H1 (cell line): ENCODE data around the gene OR5AU1. TPM values are rescaled to one million over a fixed set of nuclear protein-coding genes. Genes with fewer than 3 reads are reported as not detected.

Source experiments
- CTCF ChIA-PET: fragments of 300-600 bp; sonication (Branson Sonifier 250); formaldehyde crosslinking; loops from one replicate; lab custom pipeline; 2021; ENCODE audit not compliant: partially characterized antibody; lab: Charles Lee
- POLR2A ChIA-PET: fragments of 300-600 bp; sonication (Branson Sonifier 250); formaldehyde crosslinking; loops from one replicate; lab custom pipeline; 2021; ENCODE audit warnings: inconsistent platforms; ENCODE audit not compliant: partially characterized antibody; lab: Charles Lee
- DNase-seq, 2 experiments: peaks; one replicate each; pipeline versions ENCODE4 v3.0.0 to v3.0.0-alpha.2; 2010 to 2022; ENCODE audit warnings: low spot score in 2 of 2, low read depth in 1 of 2, mixed read lengths in 1 of 2
- FAIRE-seq: peaks from 2 replicates; lab custom pipeline; 2011; peaks lifted over from hg19 to GRCh38; lab: Jason Lieb, UNC
- H2AFZ ChIP-seq: 2 replicates; pipeline ENCODE4 v1.8.1; 2012; ENCODE audit warnings: low read length, inconsistent platforms
- H2AK5ac ChIP-seq: 2 replicates; pipeline ENCODE4 v1.6.1; 2013; ENCODE audit warnings: low read depth, low read length
- H2BK120ac ChIP-seq: replicated peaks from 2 replicates; pipeline ENCODE3; 2013; ENCODE audit warnings: low read depth, low read length, inconsistent platforms
- H2BK12ac ChIP-seq: 2 replicates; pipeline ENCODE4 v1.6.1; 2013; ENCODE audit warnings: low read depth, low read length
- H2BK15ac ChIP-seq: 2 replicates; pipeline ENCODE4 v1.6.1; 2013; ENCODE audit warnings: low read length
- H2BK20ac ChIP-seq: 2 replicates; pipeline ENCODE4 v1.6.1; 2013; ENCODE audit warnings: low read length
- H2BK5ac ChIP-seq: 2 replicates; pipeline ENCODE4 v1.6.1; 2013; ENCODE audit warnings: low read depth, low read length
- H3K14ac ChIP-seq: 2 replicates; pipeline ENCODE4 v1.6.1; 2013; ENCODE audit warnings: inconsistent platforms; ENCODE audit not compliant: insufficient read length
- H3K18ac ChIP-seq: 2 replicates; pipeline ENCODE4 v1.6.1; 2013; ENCODE audit warnings: low read length; ENCODE audit errors: extremely low read depth
- H3K23ac ChIP-seq: 2 replicates; pipeline ENCODE4 v1.6.1; 2013; ENCODE audit warnings: inconsistent platforms; ENCODE audit not compliant: insufficient read length
- H3K23me2 ChIP-seq: 2 replicates; pipeline ENCODE4 v1.6.1; 2013; ENCODE audit warnings: low read depth, low read length
- H3K27ac ChIP-seq: 2 replicates; pipeline ENCODE4 v1.6.1; 2011; ENCODE audit warnings: low read depth, low read length, inconsistent platforms
- H3K27me3 ChIP-seq, 4 experiments: replicated peaks in 1 of 4; 1 replicate in 1 of 4; 2 replicates in 3 of 4; pipeline versions ENCODE4 v1.6.1 to v1.8.1; 2011 to 2013; ENCODE audit warnings: low read length in 3 of 4, mild to moderate bottlenecking in 3 of 4, inconsistent platforms in 2 of 4, mixed read lengths in 2 of 4, moderate library complexity in 1 of 4; ENCODE audit not compliant: control insufficient read depth in 3 of 4, insufficient read depth in 3 of 4; ENCODE audit errors: extremely low read depth in 1 of 4
- H3K36me3 ChIP-seq, 4 experiments: 2 replicates each; pipeline versions ENCODE4 v1.6.1 to v1.8.1; 2011 to 2013; ENCODE audit warnings: mild to moderate bottlenecking in 4 of 4, low read length in 3 of 4, moderate library complexity in 2 of 4, control low read depth in 1 of 4, inconsistent platforms in 1 of 4; ENCODE audit not compliant: insufficient read depth in 4 of 4, control insufficient read depth in 2 of 4
- H3K4ac ChIP-seq: replicated peaks from 2 replicates; pipeline ENCODE3; 2013; ENCODE audit warnings: low read length, low read depth, mixed read lengths, inconsistent platforms; ENCODE audit not compliant: insufficient read length
- H3K4me1 ChIP-seq, 4 experiments: replicated peaks in 1 of 4; 1 replicate in 1 of 4; 2 replicates in 3 of 4; pipeline versions ENCODE4 v1.6.1 to v1.8.1; 2011 to 2013; ENCODE audit warnings: low read length in 3 of 4, inconsistent platforms in 2 of 4, mixed read lengths in 1 of 4; ENCODE audit not compliant: insufficient read depth in 4 of 4, control insufficient read depth in 3 of 4
- H3K4me2 ChIP-seq, 2 experiments: 2 replicates each; pipeline versions ENCODE4 v1.6.1 to v1.8.1; 2011 to 2013; ENCODE audit warnings: low read depth in 2 of 2, low read length in 2 of 2, control low read depth in 1 of 2, inconsistent platforms in 1 of 2, mild to moderate bottlenecking in 1 of 2; ENCODE audit not compliant: insufficient read depth in 1 of 2
- H3K4me3 ChIP-seq, 4 experiments: fragments of 200-600, 300-600 bp in 1 of 4; sonication (generic), shearing (Covaris generic), sonication (Bioruptor Twin) in 1 of 4; 2 replicates each; pipeline versions ENCODE4 v1.5.1 to v1.8.1; 2011 to 2016; ENCODE audit warnings: low read length in 4 of 4, low read depth in 3 of 4, control low read depth in 2 of 4, inconsistent platforms in 2 of 4, mild to moderate bottlenecking in 2 of 4, mixed read lengths in 1 of 4, moderate library complexity in 1 of 4; ENCODE audit not compliant: insufficient read depth in 2 of 4; ENCODE audit errors: extremely low read depth in 1 of 4
- H3K56ac ChIP-seq: replicated peaks from 2 replicates; pipeline ENCODE3; 2013; ENCODE audit warnings: low read depth, mild to moderate bottlenecking, mixed read lengths, low read length, inconsistent platforms; ENCODE audit not compliant: insufficient read length
- H3K79me1 ChIP-seq: 2 replicates; pipeline ENCODE4 v1.6.1; 2013; ENCODE audit warnings: low read depth, low read length, control low read depth
- H3K79me2 ChIP-seq, 2 experiments: 2 replicates each; pipeline versions ENCODE4 v1.6.1 to v1.8.1; 2012 to 2013; ENCODE audit warnings: low read length in 2 of 2, mild to moderate bottlenecking in 2 of 2, inconsistent platforms in 1 of 2; ENCODE audit not compliant: insufficient read depth in 2 of 2, control insufficient read depth in 1 of 2
- H3K9ac ChIP-seq, 4 experiments: replicated peaks in 1 of 4; 1 replicate in 1 of 4; 2 replicates in 3 of 4; pipeline versions ENCODE4 v1.6.1 to v1.8.1; 2011 to 2013; ENCODE audit warnings: low read depth in 3 of 4, low read length in 3 of 4, control low read depth in 2 of 4, mild to moderate bottlenecking in 2 of 4, moderate library complexity in 2 of 4, inconsistent platforms in 1 of 4; ENCODE audit errors: extremely low read depth in 1 of 4
- H3K9me3 ChIP-seq, 2 experiments: 2 replicates each; pipeline versions ENCODE4 v1.6.1 to v1.8.1; 2012 to 2013; ENCODE audit warnings: mild to moderate bottlenecking in 2 of 2, moderate library complexity in 2 of 2, control low read depth in 1 of 2, inconsistent platforms in 1 of 2, low read depth in 1 of 2, low read length in 1 of 2, mixed read lengths in 1 of 2; ENCODE audit not compliant: insufficient read depth in 2 of 2
- H4K20me1 ChIP-seq, 2 experiments: replicated peaks in 1 of 2; 2 replicates each; pipeline versions ENCODE3 to v1.8.1; 2011 to 2013; ENCODE audit warnings: inconsistent platforms in 2 of 2, low read length in 2 of 2, mild to moderate bottlenecking in 1 of 2; ENCODE audit not compliant: insufficient read depth in 2 of 2, control insufficient read depth in 1 of 2
- H4K5ac ChIP-seq: 2 replicates; pipeline ENCODE4 v1.6.1; 2013; ENCODE audit warnings: low read length, low read depth, mixed read lengths, inconsistent platforms; ENCODE audit not compliant: insufficient read length
- H4K8ac ChIP-seq: 2 replicates; pipeline ENCODE4 v1.8.0; 2013; ENCODE audit warnings: mild to moderate bottlenecking, moderate library complexity, low read length, inconsistent platforms; ENCODE audit not compliant: insufficient read depth; ENCODE audit errors: extremely low read depth
- H4K91ac ChIP-seq: replicated peaks from 2 replicates; pipeline ENCODE3; 2013; ENCODE audit warnings: low read length, mixed read lengths, inconsistent platforms; ENCODE audit not compliant: insufficient read length
- KDM5A ChIP-seq: fragments of 200-600 bp; IDR thresholded peaks from 2 replicates; pipeline ENCODE4 v1.7.1; 2012; ENCODE audit warnings: mild to moderate bottlenecking, low read length, inconsistent platforms, mixed read lengths
- RFX5 ChIP-seq: IDR thresholded peaks from 2 replicates; pipeline ENCODE4 v1.6.1; 2011; ENCODE audit warnings: low read depth, low read length, improper control_type of control experiment, borderline replicate concordance
- WGBS, 2 experiments: shearing (Covaris generic) in 1 of 2; methylation state at CpG; one replicate each; pipeline versions ENCODE4 v1.1.6 to v1.1.7; 2013 to 2015; ENCODE audit warnings: low lambda C conversion rate in 2 of 2, mixed read lengths in 2 of 2, inconsistent platforms in 1 of 2, low coverage in 1 of 2, missing lambda C conversion rate in 1 of 2; ENCODE audit not compliant: insufficient replicate concordance in 2 of 2, insufficient coverage in 1 of 2, insufficient read length in 1 of 2; ENCODE audit errors: extremely low coverage in 1 of 2, missing lambda C conversion rate in 1 of 2; 5-methylcytosine and 5-hydroxymethylcytosine counted together
- polyA plus RNA-seq, 7 experiments: library from polyadenylated mRNA; depleted of rRNA in 3 of 7; stranded (reverse) in 5 of 7; unstranded in 2 of 7; fragments of >200 nt in 5 of 7; fragments of 200-250 nt in 2 of 7; gene quantifications; 1 replicate in 5 of 7; 2 replicates in 1 of 7; 4 replicates in 1 of 7; pipeline versions ENCODE4 v1.2.1 to v1.2.3, GENCODE V29; 2011 to 2013; ENCODE audit warnings: missing spikeins in 2 of 7, mixed read lengths in 2 of 7
- small RNA-seq: library from polyadenylated mRNA; stranded (forward); fragments of <200 nt; extraction: miRNeasy Mini kit (QIAGEN cat#:217004); gene quantifications from one replicate; pipeline ENCODE3, GENCODE V24; 2013; ENCODE audit not compliant: insufficient read depth
- total RNA-seq: library from RNA; stranded (reverse); fragmentation: NEBNext Ultra II Directional; extraction: Animal tissue kit (Norgen Biotek cat#: 25700); gene quantifications from 2 replicates; pipeline ENCODE4 v1.2.1, GENCODE V29; 2021

The OR5AU1 gene
- total and polyA plus RNA-seq, 2 of the 8 experiments (the other 6 are each of a cell fraction or from before 2014, with no cell fraction given): not detected

DNA sequence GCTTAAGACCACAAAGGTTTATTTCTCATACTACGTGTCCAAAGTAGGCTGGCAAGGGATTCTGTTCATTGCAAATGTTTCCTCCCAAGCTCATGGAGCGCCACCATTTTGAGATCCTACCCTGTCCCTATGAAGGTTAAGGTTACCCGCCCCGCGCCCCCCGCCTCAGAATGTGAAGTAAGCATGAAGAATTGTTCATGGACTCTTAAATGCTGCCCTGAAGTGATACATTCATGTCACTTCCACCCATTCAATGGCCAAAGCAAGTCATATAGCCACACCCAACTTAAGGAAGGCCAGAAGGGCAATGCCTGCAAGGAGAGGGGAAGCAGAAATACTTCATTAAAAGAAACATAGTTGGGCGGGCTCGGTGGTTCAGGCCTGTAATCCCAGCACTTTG is 50.8 kb downstream of the OR5AU1 start:
- H2BK12ac ChIP-seq: no peak overlapping the region
- no peaks in the 10 kb centered on the region for H3K9me3 ChIP-seq
- H4K8ac ChIP-seq: no peak overlapping the region
- no peaks in the 10 kb centered on the region for H3K36me3 ChIP-seq
- H4K20me1 ChIP-seq: no peaks in the 10 kb centered on the region
- no peak overlapping the region for H3K18ac ChIP-seq
- DNase-seq: no peak
- H2BK15ac ChIP-seq: no peak overlapping the region
- H3K79me2 ChIP-seq: peaks cover 0 to 19% of the 10 kb centered on the region in 2 experiments; a peak in 3 of 4 replicates
- TF ChIP-seq KDM5A (no peak), RFX5 (no peak)
- WGBS, 2 experiments: 83% methylated on average over 8 of the region's 8 CpGs; no CpG with 5 or more reads in 1 of the 2 experiments
- H3K27ac ChIP-seq: no peak overlapping the region
- H3K79me1 ChIP-seq: no peaks in the 10 kb centered on the region
- H4K91ac ChIP-seq: no peak overlapping the region
- no peak for FAIRE-seq
- H3K23ac ChIP-seq: no peak overlapping the region
- no peak overlapping the region for H2BK20ac ChIP-seq
- CTCF ChIA-PET: interaction anchor here (0.6 to 11.0 kb wide), 30 partner anchors 8 to 278 kb away, joined by 3 to 239 read pairs (median 6); partner anchors contain the start of gene ARHGEF40
- peaks cover 7% of the 10 kb centered on the region for H3K23me2 ChIP-seq
- H3K56ac ChIP-seq: no peak overlapping the region
- peak overlapping the region in 2 of 4 experiments; percentile 78 to 83; a peak in 3 of 8 replicates for H3K4me3 ChIP-seq
- H2BK5ac ChIP-seq: no peak overlapping the region
- H4K5ac ChIP-seq: no peak overlapping the region
- H3K9ac ChIP-seq: no peak overlapping the region
- H3K4me2 ChIP-seq: peak overlapping the region; percentile 83 to 90; a peak in 3 of 4 replicates
- no peak overlapping the region for H3K4ac ChIP-seq
- H3K14ac ChIP-seq: no peak overlapping the region
- no peaks in the 10 kb centered on the region for H3K27me3 ChIP-seq
- H2BK120ac ChIP-seq: no peak overlapping the region
- peaks cover 2 to 25% (median 11%) of the 10 kb centered on the region in 4 experiments; a peak in 5 of 7 replicates for H3K4me1 ChIP-seq
- POLR2A ChIA-PET: interaction anchor here (0.5 to 7.2 kb wide), 8 partner anchors 7 to 45 kb away, joined by 3 to 121 read pairs (median 6); partner anchors contain the start of gene ARHGEF40
- no peak overlapping the region for H2AFZ ChIP-seq
- no peak overlapping the region for H2AK5ac ChIP-seq

Small RNA genes lying within 50 kb of the gene (small RNA-seq; reads per million reads assigned to genes)
- not detected for gene RNU6-252P

Other genes starting within 250 kb of the OR5AU1 start
- gene RNASE2, start 200.6 kb downstream of the OR5AU1 start, total RNA-seq: not detected in 2 replicates
- gene RNASE2, start 200.6 kb downstream of the OR5AU1 start, polyA plus RNA-seq (2011; rRNA removed): not detected in 2 replicates
- 73.8 and 75.8 TPM in 2 replicates for gene METTL17, start 166.1 kb downstream of the OR5AU1 start, total RNA-seq
- gene METTL17, start 166.1 kb downstream of the OR5AU1 start, polyA plus RNA-seq (2011; rRNA removed): 138 and 145 TPM in 2 replicates
- gene SLC39A2, start 156.8 kb downstream of the OR5AU1 start, total RNA-seq: 0.22 TPM in 1 of 2 replicates, not detected in the other
- gene SLC39A2, start 156.8 kb downstream of the OR5AU1 start, polyA plus RNA-seq (2011; rRNA removed): 0.14 and 0.31 TPM in 2 replicates
- gene NDRG2, start 131.0 kb downstream of the OR5AU1 start, total RNA-seq: 27.2 and 29.9 TPM in 2 replicates
- 48.6 and 65.0 TPM in 2 replicates for gene NDRG2, start 131.0 kb downstream of the OR5AU1 start, polyA plus RNA-seq (2011; rRNA removed)
- gene TPPP2, start 125.8 kb downstream of the OR5AU1 start, total RNA-seq: 0.34 TPM in 1 of 2 replicates, not detected in the other
- gene TPPP2, start 125.8 kb downstream of the OR5AU1 start, polyA plus RNA-seq (2011; rRNA removed): not detected in 2 replicates
- gene RNASE13, start 121.3 kb downstream of the OR5AU1 start, total RNA-seq: not detected in 2 replicates
- gene RNASE13, start 121.3 kb downstream of the OR5AU1 start, polyA plus RNA-seq (2011; rRNA removed): 0.05 TPM in 1 of 2 replicates, not detected in the other
- gene RNASE7, start 113.7 kb downstream of the OR5AU1 start, total RNA-seq: not detected in 2 replicates
- not detected in 2 replicates for gene RNASE7, start 113.7 kb downstream of the OR5AU1 start, polyA plus RNA-seq (2011; rRNA removed)
- not detected in 2 replicates for gene RNASE8, start 98.2 kb downstream of the OR5AU1 start, total RNA-seq
- not detected in 2 replicates for gene RNASE8, start 98.2 kb downstream of the OR5AU1 start, polyA plus RNA-seq (2011; rRNA removed)
- 49.5 and 53.1 TPM in 2 replicates for gene ARHGEF40, start 85.8 kb downstream of the OR5AU1 start, total RNA-seq
- 99.6 and 101 TPM in 2 replicates for gene ARHGEF40, start 85.8 kb downstream of the OR5AU1 start, polyA plus RNA-seq (2011; rRNA removed)
- 108 and 113 TPM in 2 replicates for gene ZNF219, start 57.4 kb downstream of the OR5AU1 start, total RNA-seq
- 160 and 310 TPM in 2 replicates for gene ZNF219, start 57.4 kb downstream of the OR5AU1 start, polyA plus RNA-seq (2011; rRNA removed)
- gene TMEM253, start 55.0 kb downstream of the OR5AU1 start, total RNA-seq: 1.3 and 1.9 TPM in 2 replicates
- 1.9 and 2.2 TPM in 2 replicates for gene TMEM253, start 55.0 kb downstream of the OR5AU1 start, polyA plus RNA-seq (2011; rRNA removed)
- 1,203 and 1,207 TPM in 2 replicates for gene HNRNPC, start 113.4 kb upstream of the OR5AU1 start, total RNA-seq
- gene HNRNPC, start 113.4 kb upstream of the OR5AU1 start, polyA plus RNA-seq (2011; rRNA removed): 517 and 781 TPM in 2 replicates
- gene RPGRIP1, start 124.0 kb upstream of the OR5AU1 start, total RNA-seq: 0.63 and 0.65 TPM in 2 replicates
- gene RPGRIP1, start 124.0 kb upstream of the OR5AU1 start, polyA plus RNA-seq (2011; rRNA removed): 0.35 and 0.36 TPM in 2 replicates
- gene SUPT16H, start 228.0 kb upstream of the OR5AU1 start, total RNA-seq: 201 and 209 TPM in 2 replicates
- gene SUPT16H, start 228.0 kb upstream of the OR5AU1 start, polyA plus RNA-seq (2011; rRNA removed): 93.1 and 138 TPM in 2 replicates